ENCODE results near the gene INHBE.

The INHBE gene

GRCh38 chr12:57483466-57483865 is 28.4 kb downstream of the INHBE start:
- TF ChIP-seq CTCF (IDR thresholded peaks at IDR 0.05) (no peak), ZFX (IDR thresholded peaks at IDR 0.05; ENCODE audit: borderline replicate concordance) (no peak)
- H3K27ac ChIP-seq, result no peak overlapping the region

GRCh38 chr12:57485695-57486094 is 30.6 kb downstream of the INHBE start:
- TF ChIP-seq ZFX (IDR thresholded peaks at IDR 0.05; ENCODE audit: borderline replicate concordance) (no peak), CTCF (IDR thresholded peaks at IDR 0.05) (no peak)
- no peak overlapping the region for H3K27ac ChIP-seq

GRCh38 chr12:57487055-57487596 is 32.0 kb downstream of the INHBE start:
- TF ChIP-seq CTCF (IDR thresholded peaks at IDR 0.05), result no peak
- no peak for TF ChIP-seq ZFX (IDR thresholded peaks at IDR 0.05; ENCODE audit: borderline replicate concordance)
- peak overlapping the region; percentile 76 for H3K27ac ChIP-seq

- TF ChIP-seq CTCF (IDR thresholded peaks at IDR 0.05), result peak; percentile 56
- TF ChIP-seq ZFX (IDR thresholded peaks at IDR 0.05; ENCODE audit: borderline replicate concordance), result no peak
- peak within 1 kb of the TSS; percentile 76 for H3K27ac ChIP-seq
Observed at GRCh38 chr12:57487597-57488401, 32.7 kb downstream of the INHBE start, which contains the start of gene MARS1. MARS1 (plus strand) TSS chr12:57488068; CDS start chr12:57488091, 23 bp downstream.

GRCh38 chr12:57488402-57489156 is 33.5 kb downstream of the INHBE start:
- TF ChIP-seq CTCF (IDR thresholded peaks at IDR 0.05), result no peak
- TF ChIP-seq ZFX (IDR thresholded peaks at IDR 0.05; ENCODE audit: borderline replicate concordance), result no peak
- H3K27ac ChIP-seq, result peak overlapping the region; percentile 76

- peak overlapping the region; percentile 76 for H3K27ac ChIP-seq
- TF ChIP-seq ZFX (IDR thresholded peaks at IDR 0.05; ENCODE audit: borderline replicate concordance) (no peak), CTCF (IDR thresholded peaks at IDR 0.05) (no peak)
Observed at GRCh38 chr12:57489157-57489641, 34.1 kb downstream of the INHBE start.

Data from 22Rv1 (cell line).